SJCRH30 (cell line): ENCODE data around the gene ZNF821. TPM values are rescaled to one million over a fixed set of nuclear protein-coding genes. Genes with fewer than 3 reads are reported as not detected.
A peak's percentile ranks its signal among the peaks of the same experiment; 100 is the strongest.

Source experiments
- DNase-seq, 2 experiments: peaks; one replicate each; pipeline ENCODE4 v3.0.0-alpha.2; 2015 to 2020
- H3K27ac ChIP-seq: fragments of 250-450 bp; sonication (Bioruptor Pico); 2 replicates; pipeline ENCODE4 v1.5.1; 2020; ENCODE audit warnings: mild to moderate bottlenecking, moderate library complexity
- H3K27me3 ChIP-seq: fragments of 250-450 bp; sonication (Bioruptor Pico); 2 replicates; pipeline ENCODE4 v1.5.1; 2020; ENCODE audit warnings: mild to moderate bottlenecking, moderate library complexity
- H3K36me3 ChIP-seq: fragments of 250-450 bp; sonication (Bioruptor Pico); 2 replicates; pipeline ENCODE4 v1.5.1; 2020; ENCODE audit warnings: mild to moderate bottlenecking, moderate library complexity
- H3K4me1 ChIP-seq: fragments of 250-450 bp; sonication (Bioruptor Pico); 2 replicates; pipeline ENCODE4 v1.5.1; 2020; ENCODE audit warnings: mild to moderate bottlenecking, moderate library complexity
- H3K4me3 ChIP-seq: fragments of 250-450 bp; sonication (Bioruptor Pico); 2 replicates; pipeline ENCODE4 v1.5.1; 2020; ENCODE audit warnings: mild to moderate bottlenecking, moderate library complexity
- H3K9me3 ChIP-seq: fragments of 250-450 bp; sonication (Bioruptor Pico); replicated peaks from 2 replicates; pipeline ENCODE4 v1.5.1; 2020; ENCODE audit warnings: mild to moderate bottlenecking, moderate library complexity
- total RNA-seq: library from RNA; depleted of rRNA; stranded (reverse); fragments of >200 nt; shearing (Covaris generic); gene quantifications from 2 replicates; pipeline ENCODE4 v1.2.3, GENCODE V29; 2014; rRNA removed

The ZNF821 gene
- 6.0 and 7.5 TPM in 2 replicates for total RNA-seq

- Histone ChIP-seq H3K27ac (peak within 1 kb of the TSS; percentile 70; the same call in 1 of the 2 replicates), H3K4me3 (peak within 1 kb of the TSS; percentile 98), H3K9me3 (no peaks in the 10 kb centered on the region), H3K36me3 (no peaks in the 10 kb centered on the region), H3K4me1 (peaks cover 4% of the 10 kb centered on the region), H3K27me3 (no peaks in the 10 kb centered on the region)
- DNase-seq, result peak; percentile 78 to 83
Observed at GRCh38 chr16:71883849-71884638, at the start of gene ZNF821. ZNF821 (minus strand) TSS chr16:71884182; CDS start chr16:71879946, 4,236 bp downstream.

GRCh38 chr16:71933017-71933416 is 49.0 kb upstream of the ZNF821 start:
- Histone ChIP-seq H3K4me1 (peaks cover 27% of the 10 kb centered on the region), H3K27ac (no peak overlapping the region)

GRCh38 chr16:71931599-71931998 is 47.6 kb upstream of the ZNF821 start:
- Histone ChIP-seq H3K27ac (no peak overlapping the region), H3K4me1 (peaks cover 39% of the 10 kb centered on the region), H3K9me3 (no peaks in the 10 kb centered on the region), H3K36me3 (peaks cover 11% of the 10 kb centered on the region), H3K4me3 (no peak overlapping the region), H3K27me3 (no peaks in the 10 kb centered on the region)
- no peak for DNase-seq

More at GRCh38 chr16:71933017-71933416, 49.0 kb upstream of the ZNF821 start:
- Histone ChIP-seq H3K9me3 (no peaks in the 10 kb centered on the region), H3K4me3 (no peak overlapping the region), H3K27me3 (no peaks in the 10 kb centered on the region), H3K36me3 (peaks cover 10% of the 10 kb centered on the region)
- no peak for DNase-seq

- Histone ChIP-seq H3K4me3 (no peak overlapping the region), H3K9me3 (no peaks in the 10 kb centered on the region), H3K36me3 (peaks cover 17% of the 10 kb centered on the region), H3K27me3 (no peaks in the 10 kb centered on the region), H3K4me1 (peaks cover 42% of the 10 kb centered on the region), H3K27ac (no peak overlapping the region)
- DNase-seq, result no peak
Observed at GRCh38 chr16:71931001-71931400, 47.0 kb upstream of the ZNF821 start.

GRCh38 chr16:71930013-71930563 is 46.1 kb upstream of the ZNF821 start:
- H3K4me3 ChIP-seq, result no peak overlapping the region
- peaks cover 26% of the 10 kb centered on the region for H3K36me3 ChIP-seq
- peaks cover 42% of the 10 kb centered on the region for H3K4me1 ChIP-seq
- no peak overlapping the region for H3K27ac ChIP-seq
- H3K27me3 ChIP-seq, result no peaks in the 10 kb centered on the region
- H3K9me3 ChIP-seq, result no peaks in the 10 kb centered on the region
- no peak for DNase-seq

GRCh38 chr16:71929048-71929447 is 45.1 kb upstream of the ZNF821 start:
- H3K36me3 ChIP-seq, result peaks cover 31% of the 10 kb centered on the region
- peak overlapping the region; percentile 84 for H3K27ac ChIP-seq
- DNase-seq, result peak; percentile 61 to 71
- no peaks in the 10 kb centered on the region for H3K27me3 ChIP-seq
- H3K4me1 ChIP-seq, result peaks cover 42% of the 10 kb centered on the region
- H3K9me3 ChIP-seq, result no peaks in the 10 kb centered on the region
- no peak overlapping the region for H3K4me3 ChIP-seq

- Histone ChIP-seq H3K4me3 (no peak overlapping the region), H3K27ac (peak overlapping the region; percentile 84), H3K9me3 (no peaks in the 10 kb centered on the region), H3K4me1 (peaks cover 42% of the 10 kb centered on the region), H3K27me3 (no peaks in the 10 kb centered on the region), H3K36me3 (peaks cover 44% of the 10 kb centered on the region)
- DNase-seq, result peak; percentile 74 to 85
Observed at GRCh38 chr16:71927787-71928186, 43.8 kb upstream of the ZNF821 start.

- H3K27ac ChIP-seq, result peak overlapping the region; percentile 84
- peaks cover 42% of the 10 kb centered on the region for H3K4me1 ChIP-seq
- peaks cover 46% of the 10 kb centered on the region for H3K36me3 ChIP-seq
- no peak overlapping the region for H3K4me3 ChIP-seq
- no peaks in the 10 kb centered on the region for H3K27me3 ChIP-seq
- DNase-seq, result peak; percentile 86 to 91
- H3K9me3 ChIP-seq, result no peaks in the 10 kb centered on the region
Observed at GRCh38 chr16:71927383-71927782, 43.4 kb upstream of the ZNF821 start.

GRCh38 chr16:71924710-71925109 is 40.7 kb upstream of the ZNF821 start:
- DNase-seq, result no peak
- Histone ChIP-seq H3K36me3 (peaks cover 59% of the 10 kb centered on the region), H3K27me3 (no peaks in the 10 kb centered on the region), H3K4me1 (peaks cover 32% of the 10 kb centered on the region), H3K9me3 (no peaks in the 10 kb centered on the region), H3K27ac (no peak overlapping the region), H3K4me3 (no peak overlapping the region)

GRCh38 chr16:71923941-71924690 is 40.1 kb upstream of the ZNF821 start:
- peaks cover 65% of the 10 kb centered on the region for H3K36me3 ChIP-seq

GRCh38 chr16:71920658-71921057 is 36.7 kb upstream of the ZNF821 start:
- Histone ChIP-seq H3K27ac (no peak overlapping the region), H3K4me3 (no peak overlapping the region), H3K36me3 (peaks cover 82% of the 10 kb centered on the region), H3K9me3 (no peaks in the 10 kb centered on the region), H3K4me1 (no peaks in the 10 kb centered on the region), H3K27me3 (no peaks in the 10 kb centered on the region)
- DNase-seq, result no peak

More at GRCh38 chr16:71923941-71924690, 40.1 kb upstream of the ZNF821 start:
- H3K9me3 ChIP-seq, result no peaks in the 10 kb centered on the region
- DNase-seq, result peak in 1 of 2 experiments; percentile 3
- H3K27ac ChIP-seq, result no peak overlapping the region
- no peak overlapping the region for H3K4me3 ChIP-seq
- no peaks in the 10 kb centered on the region for H3K27me3 ChIP-seq
- H3K4me1 ChIP-seq, result peaks cover 26% of the 10 kb centered on the region

- DNase-seq, result no peak
- no peaks in the 10 kb centered on the region for H3K4me1 ChIP-seq
- no peak overlapping the region for H3K27ac ChIP-seq
- no peak overlapping the region for H3K4me3 ChIP-seq
- H3K36me3 ChIP-seq, result peaks cover 77% of the 10 kb centered on the region
- H3K9me3 ChIP-seq, result no peaks in the 10 kb centered on the region
- no peaks in the 10 kb centered on the region for H3K27me3 ChIP-seq
Observed at GRCh38 chr16:71919035-71919434, 35.1 kb upstream of the ZNF821 start.

GRCh38 chr16:71917900-71918299 is 33.9 kb upstream of the ZNF821 start:
- no peaks in the 10 kb centered on the region for H3K9me3 ChIP-seq
- peaks cover 65% of the 10 kb centered on the region for H3K36me3 ChIP-seq
- no peak overlapping the region for H3K27ac ChIP-seq
- H3K4me3 ChIP-seq, result no peak overlapping the region
- no peaks in the 10 kb centered on the region for H3K27me3 ChIP-seq
- no peak for DNase-seq
- no peaks in the 10 kb centered on the region for H3K4me1 ChIP-seq

- DNase-seq, result no peak
Observed at GRCh38 chr16:71916397-71916920, 32.5 kb upstream of the ZNF821 start.

GRCh38 chr16:71915350-71915749 is 31.4 kb upstream of the ZNF821 start:
- H3K4me3 ChIP-seq, result no peak overlapping the region
- DNase-seq, result no peak
- H3K9me3 ChIP-seq, result no peaks in the 10 kb centered on the region
- no peak overlapping the region for H3K27ac ChIP-seq
- H3K36me3 ChIP-seq, result peaks cover 50% of the 10 kb centered on the region
- no peaks in the 10 kb centered on the region for H3K4me1 ChIP-seq
- H3K27me3 ChIP-seq, result no peaks in the 10 kb centered on the region

More at GRCh38 chr16:71916397-71916920, 32.5 kb upstream of the ZNF821 start:
- Histone ChIP-seq H3K36me3 (peaks cover 61% of the 10 kb centered on the region), H3K27ac (no peak overlapping the region), H3K9me3 (no peaks in the 10 kb centered on the region), H3K4me1 (no peaks in the 10 kb centered on the region), H3K4me3 (no peak overlapping the region), H3K27me3 (no peaks in the 10 kb centered on the region)
